Left kidney (tissue), 2 donors: ENCODE results near the gene RAPGEF4. TPM values are rescaled to one million over a fixed set of nuclear protein-coding genes. Genes with fewer than 3 reads are reported as not detected.
"Not testable (repeated sequence)": the region's sequence is repeated elsewhere in the genome, so short reads cannot be mapped to it uniquely, and the experiment has no call there.

Experiments
- DNase-seq: peaks from one replicate; pipeline ENCODE4 v3.0.0-alpha.2; 2013
- polyA plus RNA-seq: library from polyadenylated mRNA; unstranded; fragments of 120-200 nt; gene quantifications from one replicate; pipeline ENCODE4 v1.2.1, GENCODE V29; 2013; ENCODE audit not compliant: insufficient read length

Gene RAPGEF4
- polyA plus RNA-seq, 1 donor: 13.4 TPM

DNA sequence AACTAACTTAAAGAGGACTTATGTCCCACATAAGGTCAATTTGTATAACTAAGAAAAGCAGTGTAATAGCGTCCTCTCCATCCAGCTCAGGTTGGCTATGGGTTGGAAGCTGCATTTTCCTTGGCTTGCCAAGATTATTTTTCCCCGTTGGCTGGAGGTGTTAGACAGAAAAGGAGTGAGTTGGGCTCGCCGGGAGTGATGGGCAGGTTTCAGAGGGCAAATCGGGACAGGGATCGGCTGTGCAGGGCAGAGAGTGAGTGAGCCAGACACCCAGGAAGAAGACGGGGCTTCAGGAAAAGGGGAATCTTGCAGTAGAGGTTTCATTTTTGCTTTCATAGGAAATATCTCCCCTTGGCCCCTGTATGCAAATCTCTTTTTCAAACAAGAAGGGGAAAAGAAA, 298.5 kb downstream of the RAPGEF4 start:
- no peak for DNase-seq

DNA sequence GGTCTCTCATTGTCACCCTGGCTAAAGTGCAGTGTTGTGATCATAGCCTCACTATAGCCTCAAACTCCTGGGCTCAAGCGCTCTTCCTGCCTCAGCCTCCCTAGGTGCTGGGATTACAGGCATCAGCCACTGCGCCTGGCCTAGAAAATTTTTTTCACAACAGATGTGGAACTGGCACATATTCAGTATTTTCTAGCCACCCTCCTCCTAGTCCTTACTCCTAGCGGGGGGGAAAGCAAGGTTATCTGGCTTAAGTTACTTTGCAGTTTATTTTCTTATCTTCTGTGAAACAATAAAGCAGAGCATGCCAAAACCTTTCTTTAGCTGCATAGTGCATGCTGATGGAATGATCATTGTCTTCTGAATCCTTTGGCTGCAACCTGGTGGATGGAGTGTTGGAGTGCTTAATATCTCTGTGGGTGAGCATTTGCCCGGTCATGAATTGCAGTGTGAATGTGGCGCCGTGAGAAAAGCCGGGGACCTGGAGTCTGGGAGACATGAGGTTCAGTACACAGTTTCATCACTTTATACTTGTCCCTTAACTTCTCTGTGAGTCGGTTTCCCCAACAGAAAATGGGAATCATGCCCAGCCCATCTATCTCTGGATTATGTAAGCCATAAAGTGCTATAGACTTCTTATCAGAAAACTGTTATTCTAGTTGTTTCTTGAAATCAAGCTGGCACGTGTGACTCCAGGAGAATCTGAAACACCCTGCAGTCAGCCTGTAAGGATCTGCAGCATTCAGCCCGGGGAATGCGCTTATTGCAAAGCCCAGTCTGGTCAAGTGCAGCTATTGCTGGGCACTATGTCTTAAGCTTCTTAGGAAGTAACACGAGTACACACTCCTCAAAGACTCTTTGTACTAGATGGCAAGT, 301.8 kb downstream of the RAPGEF4 start:
- no peak for DNase-seq

- not testable (repeated sequence) for DNase-seq
Observed at GRCh38 chr2:173038257-173038656, 302.6 kb downstream of the RAPGEF4 start.

- DNase-seq: no peak
Observed at GRCh38 chr2:173040729-173041128, 305.1 kb downstream of the RAPGEF4 start.

DNA sequence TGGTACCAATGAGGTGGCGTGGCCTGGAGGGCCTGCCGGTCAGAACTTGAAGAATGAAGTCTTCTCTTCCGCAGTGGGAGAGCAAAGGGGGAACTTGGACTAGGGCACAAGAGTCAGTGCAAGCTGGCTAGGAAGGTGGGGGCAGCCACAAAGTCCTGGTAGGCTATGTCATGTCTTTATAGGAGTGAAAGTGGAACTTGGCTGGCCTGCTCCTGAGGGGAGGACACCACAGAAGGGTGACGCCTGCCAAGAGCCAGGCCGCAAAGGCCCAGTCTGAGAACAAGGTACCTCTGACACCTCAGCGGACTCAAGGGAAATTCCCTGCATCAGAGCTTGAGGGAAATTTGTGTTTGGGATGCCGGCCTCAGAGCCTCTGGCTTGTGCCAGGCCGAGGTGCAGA, 307.8 kb downstream of the RAPGEF4 start:
- DNase-seq: no peak

DNA sequence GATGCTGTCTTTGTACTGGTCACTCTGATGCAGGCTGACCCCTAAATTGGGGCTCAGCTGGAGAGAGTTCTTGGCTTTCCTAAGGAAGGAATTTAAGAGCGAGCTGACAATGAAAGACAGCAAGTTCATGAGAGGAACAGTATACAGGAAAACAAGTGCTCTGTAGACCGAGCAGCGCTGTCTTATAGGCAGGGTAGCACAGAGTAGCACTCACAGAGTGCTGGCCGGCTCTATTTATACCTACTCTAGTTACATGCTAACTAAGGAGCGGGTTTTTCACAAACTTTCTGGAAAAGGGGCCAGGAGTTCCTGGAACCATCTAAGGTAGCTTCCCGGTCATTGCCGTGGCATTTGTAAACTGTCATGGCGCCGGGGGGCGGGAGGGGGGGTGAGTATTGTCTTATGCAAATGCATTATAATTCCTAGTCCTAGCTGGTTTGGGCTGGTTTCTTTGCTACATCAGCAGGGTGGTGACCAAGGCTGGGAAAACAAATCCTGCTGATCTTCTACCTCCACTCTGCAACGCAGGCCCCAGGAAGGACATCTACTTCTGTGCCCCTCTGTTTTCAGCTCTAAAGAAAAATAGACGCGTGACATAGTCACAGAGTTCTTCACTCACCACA, 308.4 kb downstream of the RAPGEF4 start:
- DNase-seq: no peak

GRCh38 chr2:173044686-173045085, 309.0 kb downstream of the RAPGEF4 start:
- no peak for DNase-seq

GRCh38 chr2:173045181-173045580, 309.5 kb downstream of the RAPGEF4 start:
- DNase-seq: no peak

- no peak for DNase-seq
Observed at GRCh38 chr2:173048522-173048896, 312.9 kb downstream of the RAPGEF4 start.

GRCh38 chr2:173048897-173049661, 313.4 kb downstream of the RAPGEF4 start:
- no peak for DNase-seq

DNA sequence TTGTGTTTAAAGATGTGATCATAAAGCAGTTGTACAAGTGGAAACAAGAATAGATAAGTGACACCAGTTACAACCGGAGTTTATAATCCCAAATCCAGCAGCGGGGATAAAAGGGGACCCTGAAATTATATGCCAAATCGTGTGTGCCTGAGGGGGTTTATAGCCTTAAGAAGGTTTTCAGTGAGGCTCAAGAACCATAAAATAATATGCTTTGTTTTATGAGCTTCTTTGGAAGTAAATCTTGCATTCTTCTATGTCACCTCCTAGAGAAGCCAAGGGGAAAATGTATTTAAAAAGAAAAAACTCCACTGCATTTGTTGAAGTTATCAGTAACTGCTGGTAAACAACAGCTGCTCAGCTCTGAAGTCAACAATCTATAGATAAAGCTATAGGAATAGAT, 314.2 kb downstream of the RAPGEF4 start:
- no peak for DNase-seq

DNA sequence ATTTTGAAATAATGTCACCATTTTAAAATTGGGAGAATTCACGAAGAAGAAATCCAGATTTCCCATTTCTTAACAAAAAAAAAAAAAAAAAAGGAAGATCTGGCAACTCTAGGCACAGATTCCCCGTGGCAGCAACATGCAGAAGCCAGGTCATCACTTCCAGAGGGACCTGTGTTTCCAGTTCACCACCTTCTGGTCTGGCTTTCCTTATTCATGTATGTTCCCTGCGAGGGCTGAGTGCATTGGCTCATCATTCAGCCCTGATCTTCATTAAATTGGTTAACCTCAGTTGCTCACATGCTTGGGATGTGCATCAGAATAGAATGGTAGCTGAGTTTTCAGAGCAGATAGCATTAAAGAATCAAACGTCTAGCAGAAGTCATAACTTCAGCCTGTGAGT, 315.0 kb downstream of the RAPGEF4 start:
- no peak for DNase-seq

DNA sequence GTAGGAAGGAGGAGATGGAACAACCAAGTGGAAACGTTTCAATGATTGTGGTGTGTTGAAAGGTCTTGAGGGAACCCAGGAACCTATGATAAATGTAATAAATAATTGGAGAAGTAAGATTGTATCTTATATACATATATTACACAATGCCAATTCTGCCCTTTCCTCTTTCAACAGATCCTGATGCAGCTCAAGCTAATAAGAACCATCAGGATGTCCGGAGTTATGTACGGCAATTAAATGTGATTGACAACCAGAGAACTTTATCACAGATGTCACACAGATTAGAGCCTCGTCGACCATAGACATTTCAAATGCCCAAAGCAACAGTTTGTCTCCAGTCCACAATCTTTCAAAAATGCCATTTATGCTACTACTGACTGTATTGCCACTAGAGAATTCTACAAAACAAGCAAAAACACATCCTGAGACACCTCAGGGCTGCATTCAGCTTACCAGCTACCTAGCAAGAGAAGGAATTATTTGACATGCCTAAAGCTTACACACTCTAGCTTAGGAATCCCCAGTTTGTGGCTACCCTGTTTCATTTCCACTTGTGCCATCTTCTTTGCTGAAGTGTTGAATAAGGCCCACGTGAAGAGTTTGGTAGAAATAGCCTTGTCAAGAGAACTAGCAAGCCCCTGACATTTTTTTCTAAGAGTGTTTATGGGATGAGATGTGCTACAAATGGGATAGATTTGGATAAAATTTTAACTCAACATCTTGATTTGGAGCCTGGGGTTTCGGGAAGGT, 316.0 kb downstream of the RAPGEF4 start:
- DNase-seq: no peak

- no peak for DNase-seq
Observed at GRCh38 chr2:173053043-173053699, 317.5 kb downstream of the RAPGEF4 start.

GRCh38 chr2:173054466-173054865, 318.8 kb downstream of the RAPGEF4 start:
- DNase-seq: no peak

DNA sequence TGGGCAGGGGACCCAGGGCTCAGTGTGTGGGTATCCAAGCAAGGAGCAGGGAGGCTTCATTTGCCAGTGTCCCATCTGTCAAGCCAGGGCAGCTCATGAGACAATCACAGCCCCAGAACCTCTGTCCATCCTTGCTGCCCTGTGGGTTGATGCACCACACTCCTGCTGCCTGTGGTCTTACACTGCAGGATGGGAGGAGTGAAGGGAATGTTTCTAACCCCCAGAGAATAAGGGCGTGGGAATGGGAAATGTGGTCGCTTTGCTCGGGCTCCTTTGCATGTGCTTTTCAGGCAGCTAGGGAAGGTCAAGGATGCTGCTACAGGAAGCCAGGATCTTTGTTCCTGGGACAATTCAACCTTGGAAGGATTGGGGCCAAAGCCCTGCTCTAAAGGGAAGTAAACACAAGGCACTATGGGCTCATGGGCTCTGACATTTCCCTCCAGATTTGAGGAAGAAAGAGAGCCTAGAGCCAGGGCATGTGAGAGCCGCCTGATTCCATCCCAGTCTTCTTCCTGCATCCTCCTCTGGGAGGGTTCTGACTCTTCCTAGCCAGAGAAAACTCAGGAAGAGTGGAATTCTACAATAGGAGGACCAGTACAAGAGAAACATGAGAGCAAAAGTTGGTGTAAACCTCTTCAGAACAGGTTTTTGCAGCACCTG, 321.2 kb downstream of the RAPGEF4 start:
- DNase-seq: no peak

- no peak for DNase-seq
Observed at GRCh38 chr2:173058097-173058496, 322.5 kb downstream of the RAPGEF4 start.

- no peak for DNase-seq
Observed at GRCh38 chr2:173058673-173059072, 323.0 kb downstream of the RAPGEF4 start.

- DNase-seq: no peak
Observed at GRCh38 chr2:173059292-173059691, 323.6 kb downstream of the RAPGEF4 start.

- no peak for DNase-seq
Observed at GRCh38 chr2:173059971-173060461, 324.4 kb downstream of the RAPGEF4 start.

DNA sequence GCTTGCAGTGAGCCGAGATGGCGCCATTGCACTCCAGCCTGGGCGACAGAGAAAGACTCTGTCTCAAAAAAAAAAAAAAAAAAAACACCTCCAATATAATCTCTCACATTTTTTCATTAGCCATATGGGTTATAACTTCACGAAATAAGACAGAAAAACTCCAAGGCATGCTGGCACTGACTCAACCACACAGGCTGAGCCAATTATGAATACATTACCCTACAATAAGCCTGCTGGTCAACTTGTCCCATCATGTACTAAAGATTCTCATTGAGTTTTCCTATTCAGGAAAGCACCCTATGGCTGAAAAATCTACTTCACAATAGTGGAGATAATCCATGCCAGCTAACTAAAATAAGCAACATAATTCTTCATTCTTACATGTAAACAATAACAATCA, 327.2 kb downstream of the RAPGEF4 start:
- DNase-seq: no peak
